GM18508 (cell line): ENCODE measurements around the gene ISLR.

Experiments
- ATAC-seq: cut with Tn5 transposase; IDR thresholded peaks from one replicate; pipeline ENCODE4 v1.9.1; 2021; ENCODE audit warnings: moderate number of reproducible peaks; ENCODE audit not compliant: insufficient read depth, unreplicated experiment

ISLR gene, protein sequence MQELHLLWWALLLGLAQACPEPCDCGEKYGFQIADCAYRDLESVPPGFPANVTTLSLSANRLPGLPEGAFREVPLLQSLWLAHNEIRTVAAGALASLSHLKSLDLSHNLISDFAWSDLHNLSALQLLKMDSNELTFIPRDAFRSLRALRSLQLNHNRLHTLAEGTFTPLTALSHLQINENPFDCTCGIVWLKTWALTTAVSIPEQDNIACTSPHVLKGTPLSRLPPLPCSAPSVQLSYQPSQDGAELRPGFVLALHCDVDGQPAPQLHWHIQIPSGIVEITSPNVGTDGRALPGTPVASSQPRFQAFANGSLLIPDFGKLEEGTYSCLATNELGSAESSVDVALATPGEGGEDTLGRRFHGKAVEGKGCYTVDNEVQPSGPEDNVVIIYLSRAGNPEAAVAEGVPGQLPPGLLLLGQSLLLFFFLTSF

DNA sequence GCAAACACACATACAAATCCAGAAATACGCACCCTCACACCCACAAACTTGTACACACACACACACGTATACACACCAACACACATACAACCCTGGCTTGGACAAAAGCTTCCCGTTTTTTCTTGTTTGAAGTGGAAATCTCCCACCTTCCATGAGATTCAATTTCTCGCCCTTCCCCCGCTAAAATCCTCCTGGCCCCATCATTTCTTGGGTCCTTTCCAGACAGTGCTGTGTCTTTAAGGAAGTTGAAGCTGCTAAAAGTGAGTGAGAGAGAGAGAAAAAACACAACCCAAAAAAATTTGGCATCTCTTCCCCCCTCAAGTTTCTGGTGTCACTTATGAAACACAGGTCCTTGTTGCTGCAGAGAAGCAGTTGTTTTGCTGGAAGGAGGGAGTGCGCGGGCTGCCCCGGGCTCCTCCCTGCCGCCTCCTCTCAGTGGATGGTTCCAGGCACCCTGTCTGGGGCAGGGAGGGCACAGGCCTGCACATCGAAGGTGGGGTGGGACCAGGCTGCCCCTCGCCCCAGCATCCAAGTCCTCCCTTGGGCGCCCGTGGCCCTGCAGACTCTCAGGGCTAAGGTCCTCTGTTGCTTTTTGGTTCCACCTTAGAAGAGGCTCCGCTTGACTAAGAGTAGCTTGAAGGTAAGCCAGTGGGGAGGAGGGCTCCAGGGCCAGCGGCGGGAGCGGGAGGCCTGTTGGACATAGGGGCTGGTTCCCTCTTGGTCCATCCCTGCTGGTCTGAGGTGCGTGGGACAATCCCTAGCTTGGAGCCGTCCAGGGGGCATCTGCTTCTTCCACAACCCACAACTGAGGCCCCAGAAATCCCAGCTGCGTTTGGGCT, at the start of gene ISLR:
ISLR (plus strand) TSS at position 331 of the 839 bp plus-strand sequence. CDS start 1,149 bp downstream, outside the sequence.
- ATAC-seq = no peak

DNA sequence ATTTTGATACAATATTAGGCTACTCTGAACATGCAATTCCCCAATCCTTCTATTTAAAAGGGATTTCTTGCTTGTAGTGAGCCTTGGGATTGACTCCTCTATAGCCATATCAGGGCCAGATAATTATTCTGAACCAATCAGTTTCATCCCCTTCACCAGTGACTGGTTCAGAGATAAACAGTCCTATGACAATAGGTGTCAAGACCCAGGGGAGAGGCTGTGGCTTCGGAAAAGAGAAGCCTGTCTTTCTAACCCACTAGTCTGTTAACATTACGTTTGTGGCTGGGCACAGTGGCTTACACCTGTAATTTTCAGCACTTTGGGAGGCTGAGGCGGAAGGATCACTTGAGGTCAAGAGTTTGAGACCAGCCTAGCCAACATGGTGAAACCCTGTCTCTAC, 49.3 kb upstream of the ISLR start:
- ATAC-seq = no peak

DNA sequence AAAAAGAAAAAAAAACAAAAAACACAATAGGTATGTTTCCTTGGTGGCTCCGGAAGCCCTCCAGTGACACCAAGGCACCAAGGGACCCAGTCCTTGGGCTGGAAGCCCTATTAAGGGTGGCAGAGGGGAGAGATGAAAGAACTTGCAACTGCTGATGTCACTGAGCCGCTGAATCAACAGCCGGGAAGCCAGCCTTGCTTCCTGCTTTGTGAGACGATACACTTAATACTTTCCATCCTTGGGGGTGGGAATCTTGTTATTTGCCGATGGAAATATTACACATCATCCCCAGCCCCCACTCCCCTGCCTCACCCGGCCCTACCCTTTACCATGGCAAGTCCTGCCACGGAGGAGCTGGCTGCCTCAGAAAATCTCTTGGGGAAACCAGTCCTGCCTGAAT, 48.8 kb upstream of the ISLR start:
- no peak for ATAC-seq

DNA sequence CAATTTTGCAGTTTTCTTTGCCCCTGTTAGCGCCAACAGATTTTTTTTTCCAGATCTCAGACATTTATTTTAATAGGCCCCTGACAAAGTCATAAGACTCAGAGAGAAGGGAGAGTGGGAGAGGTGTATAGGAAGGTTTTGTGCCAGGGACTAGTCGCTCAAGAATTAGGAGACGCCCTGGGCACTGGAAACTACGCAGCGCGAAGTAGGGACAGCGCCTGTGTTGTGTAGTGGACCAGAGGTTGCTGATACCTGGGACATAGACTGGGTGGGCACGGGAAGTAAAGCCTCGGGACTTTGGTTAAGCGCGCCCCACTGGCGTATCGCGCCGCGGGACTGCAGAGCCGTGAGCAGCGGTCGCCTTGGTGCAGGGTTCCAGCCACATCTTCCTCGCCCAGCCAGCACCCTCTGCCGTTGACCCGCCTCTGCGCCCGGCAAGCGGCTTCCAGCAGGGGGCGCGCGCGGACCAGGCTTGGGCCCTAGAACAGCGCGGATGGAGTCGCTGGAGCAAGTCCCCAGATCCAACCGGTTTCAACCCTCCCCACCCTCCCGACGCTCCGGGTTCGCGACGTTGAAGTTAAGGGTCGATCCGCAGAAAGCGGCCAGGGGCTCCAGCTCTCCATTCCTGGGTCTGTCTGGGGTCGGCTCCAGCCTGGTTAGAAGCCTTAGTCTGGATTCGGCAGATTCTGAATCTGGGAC, 46.1 kb upstream of the ISLR start:
- ATAC-seq = no peak

DNA sequence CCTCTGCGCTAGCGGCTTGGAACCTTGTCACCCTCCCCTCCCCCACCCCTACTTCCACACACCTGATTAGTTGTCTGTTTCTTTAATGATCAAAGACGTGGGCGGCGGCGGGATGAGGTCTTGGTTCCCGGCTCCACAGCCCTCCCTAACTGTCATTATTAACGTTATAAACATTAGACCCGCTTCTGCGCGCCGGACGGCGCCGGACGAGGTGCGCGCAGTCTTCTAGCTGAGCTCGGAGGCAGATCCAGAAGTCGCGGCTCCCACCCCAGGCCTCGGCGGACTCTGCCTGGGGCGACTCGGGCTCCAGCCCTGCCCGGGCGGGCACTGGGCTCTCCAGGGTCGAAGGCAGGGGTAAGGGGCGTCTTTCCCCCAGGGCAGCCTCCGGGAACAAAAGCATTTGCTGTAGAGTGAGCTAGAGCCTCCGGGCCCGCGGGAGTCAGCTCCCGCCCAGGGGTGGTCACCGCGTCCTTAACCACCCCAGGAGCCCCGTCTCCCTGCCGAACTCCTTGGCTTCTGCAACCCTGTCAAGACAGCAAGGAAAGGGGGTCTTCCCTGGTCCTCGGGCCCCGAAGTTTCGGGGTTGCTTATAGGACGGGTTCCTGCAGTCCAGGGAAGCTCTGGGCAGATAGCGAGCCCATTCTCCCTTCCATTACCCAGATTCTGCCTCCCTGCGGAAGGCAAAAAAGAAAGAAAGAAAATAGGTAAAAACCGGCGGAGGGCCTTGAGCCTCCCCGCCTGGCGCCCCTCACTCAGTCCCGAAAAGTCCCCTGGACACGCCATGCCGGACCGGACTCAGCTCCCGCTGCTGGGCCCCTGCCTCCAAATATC, 45.3 kb upstream of the ISLR start:
- no peak for ATAC-seq

DNA sequence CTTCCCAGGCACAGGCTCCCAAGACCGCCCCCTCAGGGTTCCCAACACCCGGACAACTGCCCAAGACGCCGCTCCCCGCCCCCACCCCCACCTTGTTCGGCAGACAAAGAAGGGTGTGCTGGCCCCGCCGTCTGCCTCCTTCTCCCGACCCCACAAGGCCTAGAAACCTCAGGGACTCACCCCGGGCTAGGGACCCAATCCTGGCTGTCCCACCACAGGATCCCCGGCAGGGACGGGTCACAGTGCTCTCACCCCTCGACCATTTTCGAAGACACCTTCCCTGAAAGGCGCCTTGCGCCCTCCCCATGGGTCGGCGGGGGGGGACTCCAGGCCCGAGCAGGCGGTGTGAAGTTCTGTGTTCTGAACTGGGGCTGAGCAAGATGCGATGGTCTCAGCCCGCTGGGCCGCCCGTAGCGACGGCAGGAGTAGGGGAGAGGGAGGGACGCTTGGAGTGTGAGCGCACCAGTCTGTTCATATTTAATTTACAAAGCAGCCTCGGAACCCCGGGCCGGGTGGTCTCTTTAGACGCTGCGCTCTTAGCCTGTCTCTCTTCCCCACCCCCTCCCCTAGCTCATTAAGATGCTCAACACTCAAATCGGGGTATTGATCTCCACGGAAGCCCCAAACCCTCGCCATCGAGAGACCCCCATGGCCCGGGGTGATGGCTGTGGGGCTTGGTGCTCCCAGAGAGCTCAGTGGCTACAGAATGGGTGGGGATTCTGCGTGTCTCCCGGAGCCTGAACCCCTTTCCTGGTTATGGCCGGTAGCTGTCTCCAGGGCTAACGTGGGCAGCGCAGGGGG, 44.5 kb upstream of the ISLR start:
- ATAC-seq = no peak

DNA sequence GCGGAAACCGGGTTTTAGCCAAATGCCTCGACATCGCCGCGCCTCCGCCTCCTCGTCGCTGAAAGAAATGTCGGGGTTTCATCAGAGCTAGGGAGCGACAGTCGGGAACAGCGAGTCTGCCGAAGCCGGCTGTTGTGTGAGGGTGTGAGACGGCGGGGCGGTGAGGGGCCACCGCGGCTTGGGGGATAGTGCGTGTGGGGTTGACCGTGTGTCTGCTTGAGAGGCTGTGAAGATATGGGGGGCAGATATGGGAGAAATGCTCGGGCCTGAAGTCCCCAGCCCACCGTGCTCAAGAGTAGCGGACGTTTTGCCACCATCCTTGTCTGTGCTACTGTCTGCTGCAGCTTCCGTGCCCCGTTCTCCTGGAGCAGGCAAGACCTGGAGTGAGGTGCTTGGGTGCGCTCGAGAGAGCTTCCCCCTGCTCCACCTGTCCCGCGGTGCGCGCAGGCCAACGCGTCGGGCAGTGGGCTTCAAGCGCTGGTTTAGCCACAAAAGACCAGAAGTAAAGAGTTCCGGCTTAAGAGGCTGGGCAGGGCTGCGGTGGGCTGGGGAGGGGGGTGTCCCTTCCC, 43.8 kb upstream of the ISLR start:
- ATAC-seq = no peak

DNA sequence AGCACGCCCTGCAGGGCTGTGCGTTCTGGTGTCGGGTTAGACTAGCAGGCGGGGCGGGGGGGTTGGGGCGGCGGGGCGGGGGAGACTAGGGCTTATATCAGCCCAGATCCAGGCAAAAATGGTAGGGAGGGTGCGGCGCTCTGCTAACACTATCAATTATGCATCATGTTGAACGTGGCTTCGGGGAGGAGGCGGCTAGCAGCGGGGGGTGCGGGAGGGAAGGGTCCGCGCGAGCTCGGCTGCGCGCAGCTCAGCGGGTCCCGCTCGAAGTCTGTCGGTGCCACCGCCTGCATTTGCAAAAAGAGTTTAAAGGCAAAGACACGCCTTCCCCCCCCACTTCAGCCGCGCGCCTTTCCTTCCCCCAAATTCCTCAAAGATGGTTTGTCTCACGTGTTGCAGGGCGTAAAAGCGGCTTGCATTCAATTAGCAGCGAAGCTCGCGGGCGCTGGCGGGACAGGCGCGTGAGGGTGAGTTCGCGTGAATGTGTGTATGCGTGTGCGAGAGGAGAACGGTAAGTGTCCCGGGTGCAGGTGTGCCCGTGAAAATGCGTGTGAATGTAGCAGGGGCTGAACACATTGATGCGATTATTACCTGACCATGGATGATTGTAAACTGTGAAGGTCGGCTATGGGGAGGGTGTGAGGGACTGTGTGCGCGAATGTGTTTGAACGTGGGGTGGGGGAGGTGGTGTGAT, 43.2 kb upstream of the ISLR start, which contains the start of gene ISLR2:
ISLR2 (plus strand) TSS at position 432 of the 694 bp plus-strand sequence. CDS start 2,169 bp downstream, outside the sequence.
- no peak for ATAC-seq

DNA sequence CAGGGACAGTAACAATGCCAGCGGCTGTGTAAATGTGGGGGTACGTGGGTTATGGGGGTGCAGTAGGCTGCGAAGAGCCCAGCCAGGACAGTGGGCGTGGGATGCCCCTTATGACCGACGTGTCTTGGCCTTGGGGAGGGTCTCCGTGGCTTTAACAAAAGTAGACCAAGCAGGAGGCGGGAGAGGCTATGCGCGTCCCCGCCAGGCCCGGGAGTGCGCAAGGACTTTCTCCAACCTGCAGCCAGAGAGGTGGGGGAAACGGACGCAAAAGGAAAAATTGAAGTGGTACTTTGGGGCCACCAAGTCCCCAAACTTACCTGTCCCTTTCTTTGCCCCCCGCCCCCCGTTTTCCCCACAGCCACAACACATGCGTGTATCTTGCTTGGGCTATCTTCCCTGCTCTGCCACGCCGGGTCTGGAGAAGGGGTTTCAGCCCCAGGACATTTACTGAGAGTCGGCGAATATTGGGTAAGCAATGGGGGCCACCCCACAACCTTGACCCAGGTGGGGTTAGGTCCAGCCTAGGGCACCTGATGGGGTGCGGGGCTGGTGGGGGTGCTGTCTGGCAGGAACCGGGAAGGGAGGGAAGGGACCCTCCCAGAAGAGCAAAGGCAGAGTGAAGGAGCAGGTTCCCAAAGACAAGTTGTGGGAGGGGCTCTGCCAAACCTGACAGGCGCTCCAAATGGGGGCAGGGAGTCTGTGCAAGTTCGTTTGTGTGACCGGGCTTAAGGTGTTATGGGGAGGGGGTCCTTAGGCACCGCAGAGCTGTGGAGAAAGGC, 42.5 kb upstream of the ISLR start:
- no peak for ATAC-seq

DNA sequence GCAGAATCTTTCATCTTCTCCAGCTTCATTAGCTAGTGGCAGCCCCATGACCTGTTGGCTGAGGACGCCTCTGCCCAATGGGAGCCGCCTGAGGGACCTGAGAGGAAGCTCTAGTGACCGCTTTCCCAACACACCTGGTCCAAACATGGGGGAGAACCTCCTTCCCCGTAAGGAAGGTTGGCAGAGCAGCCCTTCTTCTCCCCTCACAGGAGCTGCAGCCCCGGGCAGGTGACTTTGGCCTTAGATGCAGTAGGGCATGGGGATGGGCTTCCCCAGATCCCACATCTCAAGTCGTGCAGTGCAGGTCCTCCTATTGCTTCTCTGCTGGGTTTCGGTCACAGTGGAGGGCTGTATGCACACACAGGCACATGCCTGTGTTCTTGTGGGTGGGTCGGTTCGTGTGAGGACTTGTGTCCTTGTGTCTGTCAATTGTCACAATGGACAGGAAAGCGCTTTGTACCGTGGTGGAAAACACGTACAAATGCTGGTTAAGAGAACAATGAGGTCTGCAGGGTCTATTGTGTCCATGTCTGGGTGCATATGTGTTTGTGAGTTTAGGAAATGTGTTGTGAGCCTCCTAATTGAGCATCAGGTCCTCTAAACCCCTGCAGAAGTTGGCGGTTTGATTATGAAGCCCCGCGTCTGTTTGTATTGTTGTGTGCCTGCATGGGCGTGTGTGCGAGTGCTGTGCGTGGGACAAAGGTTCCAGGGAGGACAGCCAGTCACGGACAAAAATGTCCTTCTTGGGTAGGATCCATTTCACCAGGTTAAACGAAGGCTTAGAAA, 41.7 kb upstream of the ISLR start:
- ATAC-seq = no peak

DNA sequence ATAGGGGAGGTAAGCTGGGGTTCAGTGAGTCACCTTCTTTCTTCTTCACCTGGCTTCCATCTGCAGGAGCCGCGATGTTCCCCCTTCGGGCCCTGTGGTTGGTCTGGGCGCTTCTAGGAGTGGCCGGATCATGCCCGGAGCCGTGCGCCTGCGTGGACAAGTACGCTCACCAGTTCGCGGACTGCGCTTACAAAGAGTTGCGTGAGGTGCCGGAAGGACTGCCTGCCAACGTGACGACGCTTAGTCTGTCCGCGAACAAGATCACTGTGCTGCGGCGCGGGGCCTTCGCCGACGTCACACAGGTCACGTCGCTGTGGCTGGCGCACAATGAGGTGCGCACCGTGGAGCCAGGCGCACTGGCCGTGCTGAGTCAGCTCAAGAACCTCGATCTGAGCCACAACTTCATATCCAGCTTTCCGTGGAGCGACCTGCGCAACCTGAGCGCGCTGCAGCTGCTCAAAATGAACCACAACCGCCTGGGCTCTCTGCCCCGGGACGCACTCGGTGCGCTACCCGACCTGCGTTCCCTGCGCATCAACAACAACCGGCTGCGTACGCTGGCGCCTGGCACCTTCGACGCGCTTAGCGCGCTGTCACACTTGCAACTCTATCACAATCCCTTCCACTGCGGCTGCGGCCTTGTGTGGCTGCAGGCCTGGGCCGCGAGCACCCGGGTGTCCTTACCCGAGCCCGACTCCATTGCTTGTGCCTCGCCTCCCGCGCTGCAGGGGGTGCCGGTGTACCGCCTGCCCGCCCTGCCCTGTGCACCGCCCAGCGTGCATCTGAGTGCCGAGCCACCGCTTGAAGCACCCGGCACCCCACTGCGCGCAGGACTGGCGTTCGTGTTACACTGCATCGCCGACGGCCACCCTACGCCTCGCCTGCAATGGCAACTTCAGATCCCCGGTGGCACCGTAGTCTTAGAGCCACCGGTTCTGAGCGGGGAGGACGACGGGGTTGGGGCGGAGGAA, 40.5 kb upstream of the ISLR start:
- ATAC-seq = no peak

DNA sequence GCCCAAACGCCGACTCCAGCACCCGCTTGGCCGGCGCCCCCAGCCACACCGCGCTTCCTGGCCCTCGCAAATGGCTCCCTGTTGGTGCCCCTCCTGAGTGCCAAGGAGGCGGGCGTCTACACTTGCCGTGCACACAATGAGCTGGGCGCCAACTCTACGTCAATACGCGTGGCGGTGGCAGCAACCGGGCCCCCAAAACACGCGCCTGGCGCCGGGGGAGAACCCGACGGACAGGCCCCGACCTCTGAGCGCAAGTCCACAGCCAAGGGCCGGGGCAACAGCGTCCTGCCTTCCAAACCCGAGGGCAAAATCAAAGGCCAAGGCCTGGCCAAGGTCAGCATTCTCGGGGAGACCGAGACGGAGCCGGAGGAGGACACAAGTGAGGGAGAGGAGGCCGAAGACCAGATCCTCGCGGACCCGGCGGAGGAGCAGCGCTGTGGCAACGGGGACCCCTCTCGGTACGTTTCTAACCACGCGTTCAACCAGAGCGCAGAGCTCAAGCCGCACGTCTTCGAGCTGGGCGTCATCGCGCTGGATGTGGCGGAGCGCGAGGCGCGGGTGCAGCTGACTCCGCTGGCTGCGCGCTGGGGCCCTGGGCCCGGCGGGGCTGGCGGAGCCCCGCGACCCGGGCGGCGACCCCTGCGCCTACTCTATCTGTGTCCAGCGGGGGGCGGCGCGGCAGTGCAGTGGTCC, 39.7 kb upstream of the ISLR start:
- ATAC-seq = no peak

DNA sequence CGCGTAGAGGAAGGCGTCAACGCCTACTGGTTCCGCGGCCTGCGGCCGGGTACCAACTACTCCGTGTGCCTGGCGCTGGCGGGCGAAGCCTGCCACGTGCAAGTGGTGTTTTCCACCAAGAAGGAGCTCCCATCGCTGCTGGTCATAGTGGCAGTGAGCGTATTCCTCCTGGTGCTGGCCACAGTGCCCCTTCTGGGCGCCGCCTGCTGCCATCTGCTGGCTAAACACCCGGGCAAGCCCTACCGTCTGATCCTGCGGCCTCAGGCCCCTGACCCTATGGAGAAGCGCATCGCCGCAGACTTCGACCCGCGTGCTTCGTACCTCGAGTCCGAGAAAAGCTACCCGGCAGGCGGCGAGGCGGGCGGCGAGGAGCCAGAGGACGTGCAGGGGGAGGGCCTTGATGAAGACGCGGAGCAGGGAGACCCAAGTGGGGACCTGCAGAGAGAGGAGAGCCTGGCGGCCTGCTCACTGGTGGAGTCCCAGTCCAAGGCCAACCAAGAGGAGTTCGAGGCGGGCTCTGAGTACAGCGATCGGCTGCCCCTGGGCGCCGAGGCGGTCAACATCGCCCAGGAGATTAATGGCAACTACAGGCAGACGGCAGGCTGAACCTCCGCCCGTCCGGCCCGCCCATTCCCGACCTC, 39.0 kb upstream of the ISLR start:
- ATAC-seq = no peak

DNA sequence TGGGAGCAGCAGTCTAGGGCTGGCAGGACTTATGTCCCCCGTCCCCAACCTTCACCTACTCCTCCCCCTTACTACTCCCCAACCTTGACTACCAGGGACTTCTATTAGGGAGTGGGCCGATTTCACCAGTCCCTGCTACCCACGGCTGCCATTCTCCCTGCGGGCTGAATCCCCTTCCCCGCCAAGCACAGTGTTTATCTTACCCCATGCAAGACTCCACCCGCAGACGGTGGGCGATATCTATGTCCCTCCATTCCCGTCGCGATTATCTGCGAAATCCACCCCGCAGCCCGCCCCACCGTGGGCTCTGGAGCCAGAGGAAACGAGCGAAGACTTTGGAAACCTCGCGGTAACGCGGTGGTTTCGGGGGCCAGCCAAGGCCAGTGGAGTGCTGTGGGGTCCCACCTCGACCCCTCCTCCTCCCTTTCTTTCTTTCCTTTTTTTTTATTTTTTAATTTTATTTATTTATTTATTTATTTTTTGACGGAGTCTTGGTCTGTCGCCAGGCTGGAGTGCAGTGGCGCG, 38.4 kb upstream of the ISLR start:
- no peak for ATAC-seq

DNA sequence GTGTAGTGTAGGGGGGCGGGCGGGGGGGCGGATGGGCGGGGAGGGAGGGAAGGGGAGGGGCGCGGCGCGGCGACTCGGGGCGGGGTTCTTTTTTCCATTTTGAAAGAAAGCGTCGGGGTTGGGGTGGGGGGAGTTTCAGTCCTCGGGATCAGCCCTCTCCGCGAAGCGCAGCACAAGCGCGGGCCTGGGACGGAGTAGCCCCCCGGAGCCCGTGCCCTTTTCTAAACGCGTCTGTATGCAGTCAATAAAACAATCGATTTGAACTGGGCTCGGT, 37.0 kb upstream of the ISLR start:
- no peak for ATAC-seq
